Measurements from ENCODE around the gene PDGFRB. TPM values are rescaled to one million over a fixed set of nuclear protein-coding genes. Genes with fewer than 3 reads are reported as not detected.

The PDGFRB gene
- total RNA-seq, 1 experiment from 2014 or later, result 0.63 TPM

- ChIA-PET POLR2A (interaction anchor here (1.6 kb wide), 1 partner anchor 17 kb away, joined by 4 read pairs; no protein-coding TSS in a partner anchor), CTCF (interaction anchor here (0.7 to 5.3 kb wide), 4 partner anchors 34 to 462 kb away, joined by 3 to 45 read pairs (median 3); no protein-coding TSS in a partner anchor)
- peaks cover 31% of the 10 kb centered on the region for H3K4me1 Mint-ChIP-seq (ENCODE audit: insufficient read depth, unreplicated experiment)
- H3K27me3 Mint-ChIP-seq (ENCODE audit: insufficient read depth, unreplicated experiment), result no peaks in the 10 kb centered on the region
- no peak overlapping the region for H3K27ac Mint-ChIP-seq (ENCODE audit: low read depth, unreplicated experiment)
- no TSS peak for BruUV-seq (replicated peaks)
- intact Hi-C loops (cut with micrococcal nuclease), result no loop called here
- no peaks in the 10 kb centered on the region for H3K9me3 Mint-ChIP-seq (ENCODE audit: unreplicated experiment)
- TF ChIP-seq CTCF (IDR thresholded peaks at IDR 0.05; ENCODE audit: unreplicated experiment), result no peak
- no peaks in the 10 kb centered on the region for H3K36me3 Mint-ChIP-seq (ENCODE audit: insufficient read depth, unreplicated experiment)
- H3K4me3 Mint-ChIP-seq (ENCODE audit: unreplicated experiment), result no peak overlapping the region
- no peak for DNase-seq (ENCODE audit: unreplicated experiment)
These were observed 29.3 kb downstream of the PDGFRB start for GRCh38 chr5:150126199-150126920.

- intact Hi-C loops (cut with micrococcal nuclease), result no loop called here
- BruUV-seq (replicated peaks), result no TSS peak
- H3K27me3 Mint-ChIP-seq (ENCODE audit: insufficient read depth, unreplicated experiment), result no peaks in the 10 kb centered on the region
- ChIA-PET POLR2A (interaction anchor here (0.6 to 1.6 kb wide), 3 partner anchors 18 to 658 kb away, joined by 3 to 4 read pairs (median 3); no protein-coding TSS in a partner anchor), CTCF (interaction anchor here (0.7 to 1.6 kb wide), 4 partner anchors 12 to 461 kb away, joined by 3 to 8 read pairs (median 3); no protein-coding TSS in a partner anchor)
- H3K4me1 Mint-ChIP-seq (ENCODE audit: insufficient read depth, unreplicated experiment), result peaks cover 31% of the 10 kb centered on the region
- no peak overlapping the region for H3K4me3 Mint-ChIP-seq (ENCODE audit: unreplicated experiment)
- TF ChIP-seq CTCF (IDR thresholded peaks at IDR 0.05; ENCODE audit: unreplicated experiment), result no peak
- DNase-seq (ENCODE audit: unreplicated experiment), result no peak
- no peaks in the 10 kb centered on the region for H3K36me3 Mint-ChIP-seq (ENCODE audit: insufficient read depth, unreplicated experiment)
- H3K9me3 Mint-ChIP-seq (ENCODE audit: unreplicated experiment), result no peaks in the 10 kb centered on the region
- H3K27ac Mint-ChIP-seq (ENCODE audit: low read depth, unreplicated experiment), result no peak overlapping the region
These were observed 30.3 kb downstream of the PDGFRB start for GRCh38 chr5:150125334-150125733.

GRCh38 chr5:150124596-150124995 is 31.0 kb downstream of the PDGFRB start:
- Mint-ChIP-seq H3K4me3 (ENCODE audit: unreplicated experiment) (no peak overlapping the region), H3K27me3 (ENCODE audit: insufficient read depth, unreplicated experiment) (no peaks in the 10 kb centered on the region), H3K4me1 (ENCODE audit: insufficient read depth, unreplicated experiment) (peaks cover 23% of the 10 kb centered on the region), H3K9me3 (ENCODE audit: unreplicated experiment) (no peaks in the 10 kb centered on the region), H3K36me3 (ENCODE audit: insufficient read depth, unreplicated experiment) (no peaks in the 10 kb centered on the region), H3K27ac (ENCODE audit: low read depth, unreplicated experiment) (no peak overlapping the region)
- no peak for TF ChIP-seq CTCF (IDR thresholded peaks at IDR 0.05; ENCODE audit: unreplicated experiment)
- CTCF ChIA-PET, result interaction anchor here (1.0 to 1.6 kb wide), 2 partner anchors 11 to 17 kb away, joined by 3 to 8 read pairs; no protein-coding TSS in a partner anchor
- POLR2A ChIA-PET, result interaction anchor here (0.6 kb wide), 1 partner anchor 228 kb away, joined by 3 read pairs; no protein-coding TSS in a partner anchor
- BruUV-seq (replicated peaks), result no TSS peak
- no peak for DNase-seq (ENCODE audit: unreplicated experiment)
- intact Hi-C loops (cut with micrococcal nuclease), result loop anchor here (5.0 kb wide), 1 partner anchor 287 kb away; no protein-coding TSS in a partner anchor

- intact Hi-C loops (cut with micrococcal nuclease), result loop anchor here (5.0 kb wide), 1 partner anchor 287 kb away; no protein-coding TSS in a partner anchor
- Mint-ChIP-seq H3K27me3 (ENCODE audit: insufficient read depth, unreplicated experiment) (no peaks in the 10 kb centered on the region), H3K27ac (ENCODE audit: low read depth, unreplicated experiment) (no peak overlapping the region), H3K4me3 (ENCODE audit: unreplicated experiment) (no peak overlapping the region), H3K9me3 (ENCODE audit: unreplicated experiment) (no peaks in the 10 kb centered on the region), H3K4me1 (ENCODE audit: insufficient read depth, unreplicated experiment) (peaks cover 19% of the 10 kb centered on the region), H3K36me3 (ENCODE audit: insufficient read depth, unreplicated experiment) (no peaks in the 10 kb centered on the region)
- POLR2A ChIA-PET, result interaction anchor here (0.6 to 2.3 kb wide), 4 partner anchors 8 to 84 kb away, joined by 3 to 6 read pairs (median 4); no protein-coding TSS in a partner anchor
- no peak for DNase-seq (ENCODE audit: unreplicated experiment)
- no peak for TF ChIP-seq CTCF (IDR thresholded peaks at IDR 0.05; ENCODE audit: unreplicated experiment)
- BruUV-seq (replicated peaks), result no TSS peak
- CTCF ChIA-PET, result interaction anchor here (0.6 to 2.0 kb wide), 7 partner anchors 11 to 312 kb away, joined by 3 to 8 read pairs (median 4); no protein-coding TSS in a partner anchor
These were observed 31.5 kb downstream of the PDGFRB start for GRCh38 chr5:150124111-150124557.

Data from MCF 10A (cell line).